ACC112 (cell line): Measurements from ENCODE around the gene RIPPLY1.
"Not testable (repeated sequence)": the region's sequence is repeated elsewhere in the genome, so short reads cannot be mapped to it uniquely, and the experiment has no call there.

Experiments used
- H2AFZ ChIP-seq: fragments of 200-600 bp; sonication (generic); one replicate; pipeline ENCODE4 v1.6.0; 2017; ENCODE audit warnings: antibody characterized with exemption, low read length; ENCODE audit not compliant: unreplicated experiment
- H3K27ac ChIP-seq: fragments of 200-600 bp; sonication (generic); 2 replicates; pipeline ENCODE4 v1.5.1; 2014; ENCODE audit warnings: low read depth, mild to moderate bottlenecking, antibody characterized with exemption, low read length, moderate library complexity
- H3K27me3 ChIP-seq: fragments of 200-600 bp; sonication (generic); 2 replicates; pipeline ENCODE4 v1.6.1; 2014; ENCODE audit warnings: mild to moderate bottlenecking, antibody characterized with exemption, low read length, moderate library complexity, mixed read lengths; ENCODE audit not compliant: insufficient read depth
- H3K36me3 ChIP-seq: fragments of 200-600 bp; sonication (generic); 2 replicates; pipeline ENCODE4 v1.6.1; 2016; ENCODE audit warnings: mild to moderate bottlenecking, antibody characterized with exemption, low read length, moderate library complexity, mixed read lengths; ENCODE audit not compliant: insufficient read depth
- H3K4me1 ChIP-seq: fragments of 200-600 bp; sonication (generic); one replicate; pipeline ENCODE4 v1.6.1; 2016; ENCODE audit warnings: low read length, mixed read lengths; ENCODE audit not compliant: insufficient read depth, unreplicated experiment, control insufficient read depth
- H3K4me3 ChIP-seq: fragments of 200-600 bp; sonication (generic); 2 replicates; pipeline ENCODE4 v1.5.1; 2014; ENCODE audit warnings: mild to moderate bottlenecking, low read depth, low read length
- H3K79me2 ChIP-seq: fragments of 200-600 bp; sonication (generic); one replicate; pipeline ENCODE4 v1.6.0; 2016; ENCODE audit warnings: low read length; ENCODE audit not compliant: control insufficient read depth, unreplicated experiment, insufficient read depth

The RIPPLY1 gene

GRCh38 chrX:106897259-106897658, 5.9 kb downstream of the RIPPLY1 start:
- Histone ChIP-seq H3K4me3 (no peak overlapping the region), H3K4me1 (peaks cover 40% of the 10 kb centered on the region), H3K27ac (peak overlapping the region; percentile 32), H3K79me2 (no peaks in the 10 kb centered on the region), H3K27me3 (no peaks in the 10 kb centered on the region), H3K36me3 (no peaks in the 10 kb centered on the region), H2AFZ (no peak overlapping the region)

DNA sequence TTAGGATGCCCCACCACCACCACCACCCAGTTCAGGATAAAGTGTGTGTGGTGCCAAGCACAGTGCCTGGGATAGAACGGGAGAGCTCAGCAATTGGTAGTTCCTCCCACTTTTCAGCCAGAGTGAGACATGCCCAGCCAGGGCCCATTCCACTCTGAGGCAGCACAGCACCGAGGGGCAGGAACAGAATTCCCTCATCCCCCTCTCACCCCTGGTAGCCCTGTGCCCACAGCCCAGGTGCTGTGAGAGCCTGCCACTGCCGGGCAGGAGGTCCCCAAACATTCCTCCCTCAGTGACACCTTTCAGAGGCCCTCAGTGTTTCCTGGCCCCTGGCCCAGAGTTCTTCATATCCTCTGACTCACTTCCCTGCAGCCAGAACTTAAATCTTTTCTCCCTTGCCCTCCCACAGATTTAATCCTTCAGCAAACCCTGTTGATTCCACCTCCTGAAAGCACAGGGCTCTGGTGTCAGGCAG, 8.1 kb downstream of the RIPPLY1 start:
- Histone ChIP-seq H3K79me2 (no peaks in the 10 kb centered on the region), H3K27ac (peak overlapping the region; percentile 64), H3K4me1 (peaks cover 39% of the 10 kb centered on the region), H2AFZ (peak overlapping the region; percentile 82), H3K36me3 (no peaks in the 10 kb centered on the region), H3K27me3 (no peaks in the 10 kb centered on the region), H3K4me3 (no peak overlapping the region)

DNA sequence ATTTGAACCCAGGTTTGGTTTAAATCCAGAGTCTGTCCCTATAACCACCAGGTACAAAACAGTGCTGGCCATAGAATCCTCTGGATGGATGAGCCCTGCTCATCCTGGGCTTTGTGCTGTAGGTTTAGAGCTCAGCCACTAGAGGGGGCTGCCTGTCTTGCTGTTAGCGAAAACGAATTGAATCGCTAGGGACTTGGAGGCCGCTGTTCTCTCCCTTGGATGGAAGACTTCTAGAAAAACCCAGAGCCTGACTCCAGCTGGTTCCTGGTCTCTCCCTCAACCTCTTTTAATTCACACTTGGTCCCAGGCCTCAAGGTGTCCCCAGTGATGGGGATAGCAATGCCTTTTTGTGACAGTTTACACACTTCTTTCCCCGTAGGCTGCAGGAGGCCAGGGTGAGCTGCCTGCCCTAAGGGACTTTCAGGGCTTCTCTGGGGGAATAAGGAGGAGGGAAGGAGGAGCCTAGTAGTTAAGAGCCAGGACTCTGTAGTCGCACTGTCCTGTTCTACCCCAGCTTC, 8.7 kb downstream of the RIPPLY1 start:
- peak overlapping the region; percentile 82 for H2AFZ ChIP-seq
- peaks cover 35% of the 10 kb centered on the region for H3K4me1 ChIP-seq
- H3K27ac ChIP-seq: peak overlapping the region; percentile 64
- H3K79me2 ChIP-seq: no peaks in the 10 kb centered on the region
- no peaks in the 10 kb centered on the region for H3K27me3 ChIP-seq
- no peaks in the 10 kb centered on the region for H3K36me3 ChIP-seq
- H3K4me3 ChIP-seq: no peak overlapping the region

GRCh38 chrX:106891762-106892460, 11.2 kb downstream of the RIPPLY1 start:
- H3K4me1 ChIP-seq: peaks cover 20% of the 10 kb centered on the region
- no peak overlapping the region for H3K4me3 ChIP-seq
- H3K36me3 ChIP-seq: no peaks in the 10 kb centered on the region
- H2AFZ ChIP-seq: no peak overlapping the region
- no peaks in the 10 kb centered on the region for H3K79me2 ChIP-seq
- no peaks in the 10 kb centered on the region for H3K27me3 ChIP-seq
- H3K27ac ChIP-seq: no peak overlapping the region

GRCh38 chrX:106889468-106889867, 13.7 kb downstream of the RIPPLY1 start:
- Histone ChIP-seq H3K36me3 (no peaks in the 10 kb centered on the region), H3K27ac (no peak overlapping the region), H3K4me1 (peaks cover under 1% of the 10 kb centered on the region), H3K79me2 (no peaks in the 10 kb centered on the region), H3K4me3 (no peak overlapping the region), H3K27me3 (no peaks in the 10 kb centered on the region), H2AFZ (no peak overlapping the region)

- Histone ChIP-seq H3K79me2 (no peaks in the 10 kb centered on the region), H2AFZ (no peak overlapping the region), H3K4me3 (no peak overlapping the region), H3K4me1 (no peaks in the 10 kb centered on the region), H3K27me3 (no peaks in the 10 kb centered on the region), H3K27ac (no peak overlapping the region), H3K36me3 (no peaks in the 10 kb centered on the region)
Measured at GRCh38 chrX:106875151-106875550, 28.0 kb downstream of the RIPPLY1 start.

- no peak overlapping the region for H2AFZ ChIP-seq
Measured at GRCh38 chrX:106874075-106874474, 29.1 kb downstream of the RIPPLY1 start.

DNA sequence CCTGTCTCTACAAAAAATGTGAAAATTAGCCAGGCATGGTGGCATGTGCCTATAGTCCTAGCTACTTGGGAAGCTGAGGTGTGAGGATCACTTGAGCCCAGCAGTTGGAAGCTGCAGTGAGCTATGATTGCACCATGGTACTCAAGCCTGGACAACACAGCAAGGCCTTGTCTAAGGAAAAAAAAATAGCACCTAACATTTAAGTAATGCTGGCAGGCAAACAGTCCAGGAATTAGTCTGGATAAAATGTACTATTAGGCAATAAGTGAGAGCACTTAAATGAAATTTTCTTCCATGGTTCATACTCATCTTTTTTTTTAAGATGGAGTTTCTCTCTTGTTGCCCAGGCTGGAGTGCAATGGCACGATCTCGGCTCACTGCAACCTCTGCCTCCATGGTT, 30.3 kb downstream of the RIPPLY1 start:
- H3K79me2 ChIP-seq, H3K4me1 ChIP-seq, H2AFZ ChIP-seq, H3K4me3 ChIP-seq, H3K36me3 ChIP-seq, H3K27ac ChIP-seq, H3K27me3 ChIP-seq: not testable (repeated sequence)

More at GRCh38 chrX:106874075-106874474, 29.1 kb downstream of the RIPPLY1 start:
- no peaks in the 10 kb centered on the region for H3K27me3 ChIP-seq
- H3K79me2 ChIP-seq: no peaks in the 10 kb centered on the region
- H3K36me3 ChIP-seq: no peaks in the 10 kb centered on the region
- no peak overlapping the region for H3K4me3 ChIP-seq
- H3K4me1 ChIP-seq: no peaks in the 10 kb centered on the region
- H3K27ac ChIP-seq: no peak overlapping the region

DNA sequence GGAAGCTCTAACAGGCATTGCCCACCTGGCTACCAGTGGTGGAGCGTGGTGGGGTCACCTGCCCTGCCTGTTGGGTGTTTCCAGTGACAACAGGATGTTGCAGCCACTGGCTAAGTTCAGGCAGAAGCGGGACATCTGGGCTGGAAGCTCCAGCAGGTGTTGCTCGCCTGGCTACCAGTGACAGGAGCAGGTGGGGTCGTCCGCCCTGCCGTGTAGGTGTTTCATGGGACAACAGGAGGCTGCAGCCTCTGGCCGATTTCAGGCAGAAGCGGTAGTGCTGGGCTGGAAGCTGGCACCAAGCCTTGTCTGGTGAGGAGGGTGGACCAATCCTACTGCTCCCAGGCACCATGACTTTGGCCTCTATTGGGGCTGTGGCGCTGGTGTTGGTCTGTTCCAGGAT, 39.4 kb downstream of the RIPPLY1 start:
- no peak overlapping the region for H3K27ac ChIP-seq
- no peaks in the 10 kb centered on the region for H3K36me3 ChIP-seq
- H3K27me3 ChIP-seq: no peaks in the 10 kb centered on the region
- H3K79me2 ChIP-seq: no peaks in the 10 kb centered on the region
- no peaks in the 10 kb centered on the region for H3K4me1 ChIP-seq
- H2AFZ ChIP-seq: no peak overlapping the region
- no peak overlapping the region for H3K4me3 ChIP-seq

GRCh38 chrX:106862972-106863688, 40.0 kb downstream of the RIPPLY1 start:
- Histone ChIP-seq H3K36me3 (no peaks in the 10 kb centered on the region), H2AFZ (no peak overlapping the region)

More at GRCh38 chrX:106862972-106863688, 40.0 kb downstream of the RIPPLY1 start:
- no peaks in the 10 kb centered on the region for H3K27me3 ChIP-seq
- H3K27ac ChIP-seq: no peak overlapping the region
- no peaks in the 10 kb centered on the region for H3K79me2 ChIP-seq
- no peak overlapping the region for H3K4me3 ChIP-seq
- H3K4me1 ChIP-seq: no peaks in the 10 kb centered on the region
